GM21576 (cell line): ENCODE results near the gene FKBP1C.
"Not testable (repeated sequence)": the region's sequence is repeated elsewhere in the genome, so short reads cannot be mapped to it uniquely, and the experiment has no call there.

Experiments
- ATAC-seq: cut with Tn5 transposase; IDR thresholded peaks from one replicate; pipeline ENCODE4 v1.9.1; 2021; ENCODE audit warnings: mild to moderate bottlenecking, moderate library complexity; ENCODE audit not compliant: unreplicated experiment

Gene FKBP1C

DNA sequence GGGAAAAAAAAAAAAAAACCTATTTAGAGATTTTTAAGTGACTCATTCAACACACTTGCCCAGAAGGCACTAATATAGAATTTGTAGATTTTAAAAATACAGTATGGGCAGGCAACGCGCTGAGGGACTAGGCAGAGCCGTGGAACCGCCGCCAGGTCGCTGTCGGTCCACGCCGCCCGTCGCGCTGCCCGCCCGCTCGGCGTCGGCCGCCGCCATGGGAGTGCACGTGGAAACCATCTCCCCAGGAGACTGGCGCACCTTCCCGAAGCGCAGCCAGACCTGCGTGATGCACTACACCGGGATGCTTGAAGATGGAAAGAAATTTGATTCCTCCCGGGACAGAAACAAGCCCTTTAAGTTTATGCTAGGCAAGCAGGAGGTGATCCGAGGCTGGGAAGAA lies at the start of gene FKBP1C:
Gene FKBP1C, plus strand, starts transcription at position 127 of the 400 bp plus-strand sequence.
- ATAC-seq: not testable (repeated sequence)

DNA sequence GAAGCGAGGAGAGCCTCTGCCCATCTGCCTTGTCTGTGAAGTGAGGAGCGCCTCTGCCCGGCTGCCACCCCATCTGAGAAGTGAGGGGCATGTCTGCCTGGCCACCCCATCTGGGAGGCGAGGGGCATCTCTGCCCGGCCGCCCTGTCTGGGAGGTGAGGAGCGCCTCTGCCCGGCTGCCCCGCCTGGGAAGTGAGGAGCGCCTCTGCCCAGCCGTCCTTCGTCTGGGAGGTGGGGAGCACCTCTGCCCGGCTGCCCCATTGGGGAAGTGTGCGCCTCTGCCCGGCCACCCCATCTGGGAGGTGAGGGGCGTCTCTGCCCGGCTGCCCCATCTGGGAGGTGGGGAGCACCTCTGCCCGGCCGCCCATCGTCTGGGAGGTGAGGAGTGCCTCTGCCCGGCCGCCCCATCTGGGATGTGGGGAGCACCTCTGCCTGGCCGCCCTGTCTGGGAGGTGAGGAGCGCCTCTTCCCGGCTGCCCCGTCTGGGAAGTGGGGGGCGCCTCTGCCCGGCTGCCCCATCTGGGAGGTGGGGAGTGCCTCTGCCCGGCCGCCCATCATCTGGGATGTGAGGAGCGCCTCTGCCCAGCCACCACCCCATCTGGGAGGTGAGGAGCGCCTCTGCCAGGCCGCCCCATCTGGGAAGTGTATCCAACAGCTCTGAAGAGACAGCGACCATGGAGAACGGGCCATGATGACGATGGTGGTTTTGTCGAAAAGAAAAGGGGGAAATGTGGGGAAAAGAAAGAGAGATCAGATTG lies 47.0 kb upstream of the FKBP1C start:
- ATAC-seq: not testable (repeated sequence)

DNA sequence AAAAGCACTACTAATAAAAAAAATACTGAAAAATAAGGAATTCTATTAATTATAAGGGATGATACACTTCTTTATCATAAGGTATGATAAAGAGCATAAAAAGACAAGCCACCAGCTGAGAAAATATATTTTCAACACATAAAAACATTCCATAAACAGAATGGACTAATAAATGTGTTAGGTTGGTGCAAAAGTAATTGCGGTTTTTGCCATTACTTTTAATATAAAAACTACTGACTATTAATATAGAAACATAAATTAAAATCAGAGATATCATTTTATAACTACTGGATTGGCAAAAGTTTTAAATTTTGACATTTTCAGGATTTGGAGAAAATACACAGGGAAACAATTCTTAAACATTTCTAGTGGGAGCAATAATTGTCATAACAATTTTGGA lies 37.1 kb upstream of the FKBP1C start:
- no peak for ATAC-seq

DNA sequence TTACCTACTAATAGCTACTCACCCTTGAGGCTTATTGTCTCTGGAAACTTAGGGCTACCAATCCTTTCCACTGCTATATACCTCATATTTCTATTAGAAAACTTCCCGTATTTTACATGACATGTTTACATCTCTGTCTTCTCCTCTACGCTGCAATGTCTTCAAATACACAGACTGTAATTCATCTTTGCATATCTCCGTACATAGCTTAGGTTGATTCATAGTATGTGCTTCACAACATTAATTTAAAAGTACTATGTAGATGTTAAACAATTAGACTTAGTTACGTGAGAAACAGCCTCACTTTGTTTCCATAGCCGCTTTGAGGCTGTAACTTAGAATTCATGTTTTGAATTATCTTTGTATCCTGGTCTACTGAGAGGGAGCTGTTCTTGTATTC lies 35.1 kb upstream of the FKBP1C start:
- no peak for ATAC-seq

DNA sequence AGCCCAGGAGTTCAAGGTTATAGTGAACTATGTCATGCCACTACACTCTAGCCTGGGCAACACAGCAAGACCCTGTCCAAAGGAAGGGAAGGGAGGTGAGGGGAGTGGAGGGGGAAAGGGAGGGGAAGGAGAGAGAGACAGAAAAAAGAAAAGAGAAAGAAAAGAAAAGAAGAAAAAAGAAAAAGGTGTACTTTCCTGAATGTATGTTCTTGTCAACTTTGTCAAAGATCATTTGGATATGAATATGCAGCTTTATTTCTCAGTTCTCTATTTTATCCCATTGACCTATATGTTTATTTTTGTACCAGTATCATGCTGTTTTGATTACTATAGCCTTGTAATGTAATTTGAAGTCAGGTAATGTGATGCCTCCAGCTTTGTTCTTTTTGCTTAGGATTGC lies 30.9 kb upstream of the FKBP1C start:
- ATAC-seq: no peak

DNA sequence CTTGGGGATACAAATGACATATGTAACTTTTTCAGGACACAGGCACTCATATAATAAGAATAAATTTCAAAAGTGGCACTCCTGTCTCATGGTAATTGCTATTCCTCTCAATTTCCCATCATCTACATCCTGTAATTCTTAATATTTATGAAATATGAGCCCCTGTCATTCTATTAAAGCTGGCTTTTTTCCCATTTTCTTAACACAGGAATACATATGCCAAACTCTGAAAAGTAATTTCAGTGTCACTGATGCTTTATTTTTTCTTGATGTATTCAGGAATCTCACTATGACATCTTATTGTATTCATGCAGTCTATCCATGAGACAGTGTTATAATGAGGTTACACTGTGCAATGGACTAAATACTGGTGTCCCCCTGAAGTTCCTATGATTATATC lies 24.3 kb upstream of the FKBP1C start:
- ATAC-seq: no peak

DNA sequence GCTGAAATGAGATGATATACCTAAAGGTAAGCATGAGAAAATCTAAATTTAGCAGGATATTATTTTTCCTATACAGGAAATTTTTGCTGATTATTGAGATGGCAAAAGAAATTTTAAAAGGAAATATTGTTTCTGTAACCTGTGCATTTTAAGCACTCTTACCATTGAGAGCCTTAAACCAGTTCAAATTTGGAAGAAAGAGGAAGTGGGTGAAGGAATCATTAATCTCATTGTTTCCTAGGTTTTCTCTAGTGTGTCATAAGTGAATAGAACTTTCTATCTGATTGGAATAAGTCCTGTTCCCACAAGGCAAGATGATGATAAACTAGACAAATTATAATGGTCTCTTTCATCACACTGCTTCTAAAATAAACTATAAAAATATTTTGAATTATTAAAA lies 22.4 kb upstream of the FKBP1C start:
- no peak for ATAC-seq

DNA sequence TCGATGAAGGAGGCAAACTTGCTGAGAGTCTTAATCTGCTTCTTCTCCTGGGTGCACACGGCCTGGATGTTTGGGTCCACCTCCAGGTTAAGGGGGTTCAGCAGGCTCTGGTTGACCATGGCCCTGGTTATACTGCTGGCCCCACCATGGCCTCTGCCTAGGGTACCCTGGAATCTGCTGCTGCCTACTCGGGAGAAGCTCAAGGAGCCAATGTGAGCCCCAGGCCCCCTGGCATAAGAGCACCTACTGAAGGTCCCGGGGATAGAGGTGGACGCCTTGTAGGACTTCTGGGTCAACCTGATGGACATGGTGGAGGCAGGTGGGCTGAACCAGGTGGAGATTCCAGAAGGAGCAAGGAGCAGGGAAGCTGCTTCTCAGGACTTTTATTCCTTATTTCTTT lies 17.9 kb upstream of the FKBP1C start:
- ATAC-seq: no peak

DNA sequence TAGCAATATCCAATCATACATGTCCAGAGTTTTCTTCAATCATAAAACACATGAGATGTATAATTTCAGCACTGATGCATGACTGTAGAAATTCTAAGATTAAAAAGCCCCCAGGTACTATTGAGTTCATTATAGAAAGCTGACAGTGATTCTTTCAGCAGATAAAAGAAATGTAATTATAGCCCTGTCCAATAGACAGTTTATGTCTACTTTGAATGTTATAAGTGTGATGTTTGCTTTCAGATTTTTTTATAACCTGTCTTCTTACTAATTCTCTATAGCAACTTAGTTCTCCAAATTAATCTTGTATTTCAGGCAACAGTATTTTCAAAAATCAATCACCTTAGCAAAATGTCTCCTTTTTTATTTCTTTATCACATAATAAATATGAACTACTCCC lies 13.5 kb upstream of the FKBP1C start:
- ATAC-seq: no peak

DNA sequence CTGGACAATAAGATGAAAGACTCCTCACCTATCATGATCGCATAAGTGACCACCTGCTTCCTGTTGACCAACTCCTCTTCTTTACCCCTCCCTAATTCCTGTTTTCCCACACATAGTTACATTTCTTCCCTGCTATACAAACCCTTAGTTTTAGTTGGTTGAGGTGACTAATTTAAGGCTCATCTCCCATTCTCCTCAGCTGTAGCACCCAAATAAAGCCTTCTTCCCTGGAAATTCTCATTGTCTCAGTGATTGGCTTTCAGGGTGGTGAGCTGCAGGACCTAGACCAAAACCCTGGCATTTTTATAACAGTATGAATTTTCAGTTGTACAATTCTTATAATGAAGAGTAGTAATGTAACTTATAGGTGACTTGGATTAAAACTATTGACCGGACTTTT lies 2.1 kb downstream of the FKBP1C start:
- no peak for ATAC-seq

DNA sequence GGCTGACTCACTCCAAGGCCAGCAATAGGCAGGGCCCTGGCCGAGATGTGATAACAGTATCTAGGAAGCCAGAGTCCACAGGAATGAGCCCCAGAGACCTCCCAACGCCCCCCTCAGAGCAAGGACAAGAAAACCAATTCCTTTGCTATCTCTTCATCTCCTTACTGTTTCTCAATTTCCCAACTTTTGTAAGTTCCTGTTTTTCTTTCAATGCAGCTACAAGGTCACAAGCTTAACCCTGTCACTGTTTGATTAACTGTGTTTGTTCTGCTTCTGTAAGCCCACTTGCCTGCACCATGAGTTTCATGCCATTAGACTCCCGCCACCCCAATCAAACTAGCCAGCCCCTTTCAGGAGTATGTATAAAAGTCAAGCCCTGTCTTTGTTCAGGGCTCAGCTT lies 3.5 kb downstream of the FKBP1C start:
- ATAC-seq: no peak

DNA sequence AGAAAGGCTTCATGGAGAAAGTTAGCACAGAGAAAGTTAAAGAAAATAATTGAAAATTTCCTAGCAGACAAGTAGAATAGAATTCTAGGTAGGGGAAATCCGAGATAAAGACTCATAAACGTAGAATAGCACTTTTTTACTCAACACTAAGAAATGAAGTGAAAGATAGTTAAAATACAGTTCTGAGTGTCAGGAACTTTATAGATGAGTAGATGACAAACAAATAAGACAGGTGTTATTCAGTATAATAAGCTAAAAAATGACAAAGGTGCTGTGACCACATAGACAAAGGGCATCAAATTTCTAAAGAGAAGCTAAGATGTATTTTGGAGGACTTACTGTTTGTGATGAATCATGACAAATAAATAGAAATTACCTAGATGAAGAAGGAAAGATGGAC lies 12.9 kb downstream of the FKBP1C start:
- no peak for ATAC-seq

DNA sequence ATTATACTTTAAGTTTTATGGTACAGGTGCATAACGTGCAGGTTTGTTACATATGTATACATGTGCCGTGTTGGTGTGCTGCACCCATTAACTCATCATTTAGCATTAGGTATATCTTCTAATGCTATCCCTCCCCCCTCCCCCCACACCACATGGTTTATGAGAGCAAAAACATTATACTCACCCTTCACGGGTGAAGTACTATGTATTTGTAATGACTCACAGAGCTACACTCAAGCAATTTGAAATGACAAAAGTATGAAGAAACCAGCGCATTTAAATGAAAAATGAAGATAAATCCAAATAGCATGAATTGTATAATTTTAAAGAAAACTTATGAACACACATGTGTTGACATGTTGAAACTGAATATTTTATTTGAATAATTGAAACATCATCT lies 14.7 kb downstream of the FKBP1C start:
- ATAC-seq: not testable (repeated sequence)

DNA sequence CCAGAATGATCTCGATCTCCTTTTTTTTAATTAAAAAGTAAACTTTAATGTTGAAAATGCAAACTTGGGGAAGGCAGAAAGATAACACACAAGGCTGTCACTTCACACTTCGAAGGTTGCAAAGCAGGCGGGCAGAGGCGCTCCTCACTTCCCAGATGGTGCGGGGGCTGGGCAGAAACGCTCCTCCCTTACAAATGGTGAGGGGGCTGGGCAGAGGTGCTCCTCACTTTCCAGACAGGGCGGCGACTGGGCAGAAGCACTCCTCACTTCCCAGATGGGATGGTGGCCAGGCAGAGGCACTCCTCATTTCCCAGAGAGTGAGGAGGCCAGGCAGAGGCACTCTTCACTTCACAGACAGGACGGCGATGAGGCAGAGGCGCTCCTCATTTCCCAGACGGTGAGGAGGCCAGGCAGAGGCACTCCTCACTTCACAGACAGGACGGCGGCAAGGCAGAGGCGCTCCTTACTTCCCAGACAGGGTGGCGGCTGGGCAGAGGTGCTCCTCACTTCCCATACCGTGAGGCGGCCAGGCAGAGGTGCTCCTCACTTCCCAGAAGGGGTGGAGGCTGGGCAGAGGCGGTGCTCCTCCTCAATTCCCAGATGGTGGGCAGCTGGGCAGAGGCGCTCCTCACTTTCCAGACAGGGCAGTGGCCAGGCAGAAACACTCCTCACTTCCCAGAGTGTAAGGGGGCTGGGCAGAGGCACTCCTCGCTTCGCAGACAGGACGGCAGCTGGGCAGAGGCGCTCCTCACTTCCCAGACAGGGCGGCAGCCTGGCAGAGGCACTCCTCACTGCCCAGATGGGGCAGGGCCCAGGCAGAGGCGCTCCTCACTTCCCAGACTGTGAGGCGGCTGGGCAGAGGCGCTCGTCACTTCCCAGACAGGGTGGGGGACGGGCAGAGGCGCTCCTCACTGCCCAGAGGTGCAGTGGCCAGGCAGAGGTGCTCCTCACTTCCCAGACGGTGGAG lies 16.9 kb downstream of the FKBP1C start:
- not testable (repeated sequence) for ATAC-seq

DNA sequence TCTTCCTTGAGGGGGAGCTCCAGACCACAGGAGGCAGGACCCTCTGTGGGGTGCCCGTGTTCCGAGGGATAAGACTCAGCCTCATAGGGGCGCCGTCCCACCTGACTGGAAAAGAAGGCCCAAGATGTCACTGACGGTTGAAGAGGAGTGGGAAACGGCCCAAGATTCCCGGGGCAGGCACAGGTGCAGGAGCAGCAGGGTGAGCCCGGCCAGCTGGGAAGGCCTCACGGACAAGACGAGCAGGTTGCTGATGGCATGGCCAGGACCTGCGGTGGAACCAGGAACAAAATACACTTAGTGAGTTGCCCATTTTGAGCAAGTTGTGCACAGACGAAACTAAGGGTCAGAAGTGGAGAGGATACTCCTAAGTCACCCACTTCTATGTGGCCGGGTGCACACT lies 18.8 kb downstream of the FKBP1C start:
- ATAC-seq: not testable (repeated sequence)

DNA sequence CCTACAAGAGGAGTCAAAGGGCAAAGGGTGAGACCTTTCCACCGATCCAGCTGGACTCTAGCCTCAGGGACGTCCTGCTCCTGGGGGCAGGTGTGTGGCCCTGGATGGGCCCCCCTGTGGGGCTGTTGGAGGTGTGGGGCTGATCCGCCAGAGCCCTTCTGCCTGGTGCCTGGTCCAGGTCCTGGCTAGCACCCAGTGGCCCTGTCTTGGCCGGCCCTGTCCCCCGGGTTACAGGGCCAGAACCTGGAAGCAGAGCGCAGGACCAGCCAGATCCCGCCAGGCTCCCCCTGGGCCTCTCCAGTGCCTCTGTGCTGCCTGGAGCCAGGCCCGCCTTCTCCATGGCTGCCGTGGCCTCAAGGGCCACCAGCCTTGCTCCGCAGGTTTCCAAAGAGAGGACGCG lies 19.2 kb downstream of the FKBP1C start:
- not testable (repeated sequence) for ATAC-seq

DNA sequence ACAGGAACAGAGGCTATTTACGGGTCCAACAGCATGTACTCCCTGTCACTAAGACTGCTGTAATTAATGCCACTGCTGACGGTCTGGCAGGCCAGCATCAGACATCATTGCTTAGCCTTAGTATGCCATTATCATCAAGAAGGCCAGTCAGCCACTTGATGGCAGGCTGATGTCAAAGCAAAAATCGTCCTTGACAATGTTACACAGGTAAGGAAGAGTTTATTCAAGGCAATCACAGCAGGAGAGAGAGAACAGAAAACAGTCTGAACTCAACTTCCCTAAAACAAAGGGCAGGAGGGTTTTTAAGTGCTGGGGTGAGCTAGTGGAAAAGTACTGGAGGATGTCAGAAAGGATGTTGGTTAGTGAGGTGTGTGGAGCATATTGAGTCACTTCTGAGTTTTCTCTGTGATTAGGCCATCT lies 25.1 kb downstream of the FKBP1C start:
- no peak for ATAC-seq

DNA sequence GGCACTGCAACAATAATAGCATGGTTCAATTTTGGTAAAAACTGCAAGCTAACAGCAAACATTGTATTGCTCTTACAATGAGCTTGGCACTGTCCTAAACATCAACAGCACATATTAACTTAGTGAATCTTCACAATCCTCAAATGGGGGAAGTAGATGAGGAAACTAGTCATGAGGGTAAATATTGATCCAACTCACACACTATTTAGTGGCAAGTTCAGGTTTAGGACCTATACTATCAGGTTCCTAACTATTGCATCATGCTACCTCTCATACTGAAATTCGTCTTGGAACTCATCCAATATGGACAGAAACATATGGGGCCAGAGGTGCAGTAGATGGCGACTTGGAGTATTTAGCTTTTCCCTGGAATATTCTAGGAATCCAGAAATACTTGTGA lies 34.2 kb downstream of the FKBP1C start:
- ATAC-seq: no peak

DNA sequence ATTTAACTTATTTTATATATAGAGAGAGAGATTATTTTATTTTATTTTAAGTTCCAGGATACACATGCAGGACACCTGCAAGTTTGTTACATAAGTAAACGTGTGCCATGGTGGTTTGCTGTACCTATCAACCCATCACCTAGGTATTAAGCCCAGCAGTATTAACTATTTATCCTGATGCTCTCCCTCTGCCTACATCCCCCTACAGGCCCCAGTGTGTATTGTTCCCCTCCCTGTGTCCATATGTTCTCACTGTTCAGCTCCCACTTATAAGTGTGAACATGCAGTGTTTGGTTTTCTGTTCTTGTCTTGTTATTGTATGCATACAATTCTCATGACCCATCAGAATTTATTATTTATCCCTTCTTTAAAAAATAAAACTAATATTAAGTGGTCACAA lies 34.6 kb downstream of the FKBP1C start:
- no peak for ATAC-seq

DNA sequence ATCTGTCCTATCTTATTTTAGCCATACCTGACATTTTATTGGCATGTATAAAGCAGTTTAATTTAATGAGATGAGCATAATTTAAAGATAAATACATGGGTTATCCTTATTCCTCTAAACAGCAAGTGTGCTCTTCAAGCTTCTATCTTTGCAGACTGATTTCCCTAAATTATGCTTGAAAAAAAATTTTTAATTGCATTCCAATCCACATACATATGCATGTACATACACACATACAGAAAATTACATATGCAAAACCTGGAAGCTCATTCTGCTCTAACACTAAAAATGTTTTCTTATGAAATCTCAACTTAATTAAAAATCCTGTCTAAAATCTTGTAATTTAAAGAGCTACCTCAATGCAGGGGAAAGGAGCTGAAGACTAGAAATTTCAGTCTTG lies 35.3 kb downstream of the FKBP1C start:
- ATAC-seq: no peak

DNA sequence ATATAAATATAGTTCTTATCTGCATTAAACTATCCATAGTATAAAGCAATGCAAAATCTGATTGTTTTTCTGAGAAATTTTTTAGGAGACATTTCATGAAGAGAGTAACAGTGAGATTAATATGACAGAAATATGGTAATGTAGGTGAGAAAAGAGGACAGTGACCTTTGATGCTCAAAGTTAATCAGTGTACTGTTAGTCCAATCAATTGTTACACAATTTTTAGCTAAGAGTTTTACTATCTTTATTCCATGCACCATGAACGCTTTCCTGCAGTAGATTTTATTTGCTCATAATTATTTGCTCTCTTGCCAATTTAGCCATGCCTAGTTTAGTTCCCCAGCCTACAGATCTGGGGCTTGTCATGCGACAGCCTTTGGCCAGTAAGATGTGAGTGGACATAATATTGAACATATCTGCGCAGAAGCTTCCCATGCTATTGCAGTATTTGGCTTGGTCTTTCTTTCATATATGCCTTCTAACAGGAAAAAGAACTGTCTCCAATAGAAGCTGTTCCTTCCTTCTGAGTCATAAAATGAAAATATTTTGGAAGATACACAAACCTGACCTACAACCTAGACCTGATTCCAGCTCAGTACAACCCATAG lies 38.7 kb downstream of the FKBP1C start:
- no peak for ATAC-seq

DNA sequence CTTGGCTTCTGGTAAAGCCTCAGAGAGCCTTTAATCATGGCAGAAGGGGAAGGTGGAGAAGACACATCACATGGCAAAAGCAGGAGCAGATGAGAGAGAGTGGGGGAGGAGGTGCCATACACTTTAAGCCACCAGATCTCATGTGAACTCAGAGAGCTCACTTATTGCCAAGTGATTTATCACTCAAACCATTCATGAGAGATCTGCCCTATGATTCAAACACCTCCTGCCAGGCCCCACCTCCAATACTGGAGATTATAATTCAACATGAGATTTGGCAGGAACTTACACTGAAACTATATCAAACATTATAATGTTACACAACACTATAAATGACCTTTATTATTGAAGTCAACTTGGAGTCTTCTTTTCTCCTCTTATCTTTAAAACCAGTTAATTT lies 47.9 kb downstream of the FKBP1C start:
- ATAC-seq: no peak
